Measurements from ENCODE around the gene GPR149. TPM values are rescaled to one million over a fixed set of nuclear protein-coding genes. Genes with fewer than 3 reads are reported as not detected.

GPR149 gene
- total RNA-seq, 1 experiment from 2014 or later = not detected

DNA sequence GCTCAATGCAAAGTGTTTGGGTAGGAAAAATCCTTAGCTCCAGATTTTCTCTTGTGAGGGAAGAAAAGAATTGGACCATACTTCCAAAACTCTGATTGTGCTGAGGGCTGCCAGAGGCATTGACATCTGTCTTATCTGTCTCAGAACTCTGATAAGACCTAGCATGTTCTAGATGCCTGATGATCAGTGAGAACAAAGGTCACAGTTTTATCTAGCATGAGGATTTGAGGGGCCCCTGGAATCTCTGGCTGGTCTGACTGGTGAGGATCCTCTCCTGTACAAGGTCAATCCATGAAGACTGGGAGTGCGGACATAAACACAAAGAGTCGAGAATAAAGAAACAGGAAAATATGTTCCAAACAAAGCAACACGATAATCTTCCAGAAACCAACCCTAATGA is 40.1 kb downstream of the GPR149 start:
- ChIA-PET POLR2A (no interaction called here), CTCF (no interaction called here)
- BruUV-seq (replicated peaks) = no TSS peak
- TF ChIP-seq, protein P1, sequence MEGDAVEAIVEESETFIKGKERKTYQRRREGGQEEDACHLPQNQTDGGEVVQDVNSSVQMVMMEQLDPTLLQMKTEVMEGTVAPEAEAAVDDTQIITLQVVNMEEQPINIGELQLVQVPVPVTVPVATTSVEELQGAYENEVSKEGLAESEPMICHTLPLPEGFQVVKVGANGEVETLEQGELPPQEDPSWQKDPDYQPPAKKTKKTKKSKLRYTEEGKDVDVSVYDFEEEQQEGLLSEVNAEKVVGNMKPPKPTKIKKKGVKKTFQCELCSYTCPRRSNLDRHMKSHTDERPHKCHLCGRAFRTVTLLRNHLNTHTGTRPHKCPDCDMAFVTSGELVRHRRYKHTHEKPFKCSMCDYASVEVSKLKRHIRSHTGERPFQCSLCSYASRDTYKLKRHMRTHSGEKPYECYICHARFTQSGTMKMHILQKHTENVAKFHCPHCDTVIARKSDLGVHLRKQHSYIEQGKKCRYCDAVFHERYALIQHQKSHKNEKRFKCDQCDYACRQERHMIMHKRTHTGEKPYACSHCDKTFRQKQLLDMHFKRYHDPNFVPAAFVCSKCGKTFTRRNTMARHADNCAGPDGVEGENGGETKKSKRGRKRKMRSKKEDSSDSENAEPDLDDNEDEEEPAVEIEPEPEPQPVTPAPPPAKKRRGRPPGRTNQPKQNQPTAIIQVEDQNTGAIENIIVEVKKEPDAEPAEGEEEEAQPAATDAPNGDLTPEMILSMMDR (IDR thresholded peaks at IDR 0.05; ENCODE audit: insufficient read depth in 1 of 2, low read depth in 1 of 2, low read length in 1 of 2, severe bottlenecking in 1 of 2, unreplicated experiment in 1 of 2) = no peak
- Mint-ChIP-seq H3K9me3 (ENCODE audit: unreplicated experiment) (peaks cover 18% of the 10 kb centered on the region), H3K4me1 (ENCODE audit: low read depth, unreplicated experiment) (peaks cover 31% of the 10 kb centered on the region), H3K4me3 (ENCODE audit: unreplicated experiment) (peak overlapping the region; percentile 51), H3K27me3 (ENCODE audit: insufficient read depth, unreplicated experiment) (no peaks in the 10 kb centered on the region), H3K27ac (ENCODE audit: unreplicated experiment) (peak overlapping the region; percentile 70), H3K36me3 (ENCODE audit: insufficient read depth, unreplicated experiment) (peaks cover 10% of the 10 kb centered on the region)
- intact Hi-C loops (cut with micrococcal nuclease; ENCODE audit: unreplicated experiment) = loop anchor here (1.0 kb wide), 5 partner anchors 23 to 66 kb away; partner anchors contain the start of gene DHX36
- peak; percentile 84 to 89 for DNase-seq
- Histone ChIP-seq H3K4me1 (peaks cover 35% of the 10 kb centered on the region), H3K36me3 (ENCODE audit: control insufficient read depth, insufficient read depth, low read length) (no peaks in the 10 kb centered on the region), H3K4me3 (ENCODE audit: low read depth, low read length) (no peak overlapping the region), H3K9me3 (no peaks in the 10 kb centered on the region), H3K27me3 (replicated peaks; ENCODE audit: control insufficient read depth, insufficient read depth, low read length) (no peaks in the 10 kb centered on the region)

DNA sequence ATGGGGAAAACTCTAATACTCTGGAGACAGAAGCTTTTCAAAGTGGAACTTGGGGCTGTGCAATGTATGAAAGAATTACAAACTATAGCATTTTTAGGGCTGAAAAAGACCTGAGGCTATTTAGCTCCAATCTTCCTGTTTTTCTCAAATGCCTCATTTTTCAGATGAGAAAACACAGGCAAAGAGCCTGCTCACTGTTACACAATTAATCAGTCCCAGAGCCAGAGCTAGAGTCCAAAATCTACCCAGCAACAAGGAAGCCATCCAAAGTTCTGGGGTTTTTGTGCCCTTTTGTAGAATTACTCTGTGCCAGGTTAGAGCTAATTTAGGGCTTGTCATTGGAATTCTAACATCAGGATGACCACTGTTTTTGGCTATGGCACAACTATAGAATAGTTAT is 45.5 kb downstream of the GPR149 start:
- no peaks in the 10 kb centered on the region for H3K27me3 ChIP-seq (replicated peaks; ENCODE audit: control insufficient read depth, insufficient read depth, low read length)
- no peaks in the 10 kb centered on the region for H3K27me3 Mint-ChIP-seq (ENCODE audit: insufficient read depth, unreplicated experiment)
- H3K36me3 Mint-ChIP-seq (ENCODE audit: insufficient read depth, unreplicated experiment) = no peaks in the 10 kb centered on the region
- no peak overlapping the region for H3K4me3 ChIP-seq (ENCODE audit: low read depth, low read length)
- DNase-seq = no peak
- no peak overlapping the region for H3K27ac Mint-ChIP-seq (ENCODE audit: unreplicated experiment)
- no peaks in the 10 kb centered on the region for H3K36me3 ChIP-seq (ENCODE audit: control insufficient read depth, insufficient read depth, low read length)
- peaks cover 16% of the 10 kb centered on the region for H3K4me1 ChIP-seq
- H3K4me3 Mint-ChIP-seq (ENCODE audit: unreplicated experiment) = no peak overlapping the region
- ChIA-PET CTCF (no interaction called here), POLR2A (no interaction called here)
- TF ChIP-seq, protein P1 (IDR thresholded peaks at IDR 0.05; ENCODE audit: insufficient read depth in 1 of 2, low read depth in 1 of 2, low read length in 1 of 2, severe bottlenecking in 1 of 2, unreplicated experiment in 1 of 2) = no peak
- peaks cover 11% of the 10 kb centered on the region for H3K4me1 Mint-ChIP-seq (ENCODE audit: low read depth, unreplicated experiment)
- H3K9me3 Mint-ChIP-seq (ENCODE audit: unreplicated experiment) = no peaks in the 10 kb centered on the region
- H3K9me3 ChIP-seq = no peaks in the 10 kb centered on the region
- BruUV-seq (replicated peaks) = no TSS peak
- intact Hi-C loops (cut with micrococcal nuclease; ENCODE audit: unreplicated experiment) = no loop called here

DNA sequence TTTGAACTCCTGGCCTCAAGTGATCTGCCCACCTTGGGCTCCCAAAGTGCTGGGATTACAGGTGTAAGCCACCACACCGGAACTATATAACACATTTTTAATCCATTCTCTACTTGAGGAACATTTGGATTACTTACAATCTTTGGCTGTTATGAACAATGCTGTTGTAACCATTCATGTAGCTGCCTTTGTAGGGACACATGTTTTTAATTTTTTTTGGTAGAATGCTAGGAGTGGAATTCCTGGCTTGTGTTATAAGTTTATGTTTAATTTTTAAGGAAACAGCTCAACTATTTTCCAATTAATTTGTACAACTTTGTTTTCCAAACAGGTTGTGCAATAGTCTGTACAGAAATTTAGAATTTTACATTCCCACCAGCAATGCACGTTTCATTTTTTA is 51.7 kb downstream of the GPR149 start:
- BruUV-seq (replicated peaks) = no TSS peak
- no peaks in the 10 kb centered on the region for H3K4me1 Mint-ChIP-seq (ENCODE audit: low read depth, unreplicated experiment)
- TF ChIP-seq, protein P1 (IDR thresholded peaks at IDR 0.05; ENCODE audit: insufficient read depth in 1 of 2, low read depth in 1 of 2, low read length in 1 of 2, severe bottlenecking in 1 of 2, unreplicated experiment in 1 of 2) = no peak
- H3K27ac Mint-ChIP-seq (ENCODE audit: unreplicated experiment) = no peak overlapping the region
- Histone ChIP-seq H3K4me1 (0 out of 2 replicates have a peak, but pooled peaks cover 2% of the 10 kb centered on the region), H3K27me3 (replicated peaks; ENCODE audit: control insufficient read depth, insufficient read depth, low read length) (no peaks in the 10 kb centered on the region), H3K36me3 (ENCODE audit: control insufficient read depth, insufficient read depth, low read length) (no peaks in the 10 kb centered on the region), H3K4me3 (ENCODE audit: low read depth, low read length) (no peak overlapping the region), H3K9me3 (no peaks in the 10 kb centered on the region)
- DNase-seq = no peak
- no peaks in the 10 kb centered on the region for H3K27me3 Mint-ChIP-seq (ENCODE audit: insufficient read depth, unreplicated experiment)
- ChIA-PET CTCF (no interaction called here), POLR2A (no interaction called here)
- intact Hi-C loops (cut with micrococcal nuclease; ENCODE audit: unreplicated experiment) = no loop called here
- H3K9me3 Mint-ChIP-seq (ENCODE audit: unreplicated experiment) = no peaks in the 10 kb centered on the region
- H3K4me3 Mint-ChIP-seq (ENCODE audit: unreplicated experiment) = no peak overlapping the region
- H3K36me3 Mint-ChIP-seq (ENCODE audit: insufficient read depth, unreplicated experiment) = no peaks in the 10 kb centered on the region

Measured in Caco-2 (cell line).